ENCODE data around the gene PMVK.

The PMVK gene

DNA sequence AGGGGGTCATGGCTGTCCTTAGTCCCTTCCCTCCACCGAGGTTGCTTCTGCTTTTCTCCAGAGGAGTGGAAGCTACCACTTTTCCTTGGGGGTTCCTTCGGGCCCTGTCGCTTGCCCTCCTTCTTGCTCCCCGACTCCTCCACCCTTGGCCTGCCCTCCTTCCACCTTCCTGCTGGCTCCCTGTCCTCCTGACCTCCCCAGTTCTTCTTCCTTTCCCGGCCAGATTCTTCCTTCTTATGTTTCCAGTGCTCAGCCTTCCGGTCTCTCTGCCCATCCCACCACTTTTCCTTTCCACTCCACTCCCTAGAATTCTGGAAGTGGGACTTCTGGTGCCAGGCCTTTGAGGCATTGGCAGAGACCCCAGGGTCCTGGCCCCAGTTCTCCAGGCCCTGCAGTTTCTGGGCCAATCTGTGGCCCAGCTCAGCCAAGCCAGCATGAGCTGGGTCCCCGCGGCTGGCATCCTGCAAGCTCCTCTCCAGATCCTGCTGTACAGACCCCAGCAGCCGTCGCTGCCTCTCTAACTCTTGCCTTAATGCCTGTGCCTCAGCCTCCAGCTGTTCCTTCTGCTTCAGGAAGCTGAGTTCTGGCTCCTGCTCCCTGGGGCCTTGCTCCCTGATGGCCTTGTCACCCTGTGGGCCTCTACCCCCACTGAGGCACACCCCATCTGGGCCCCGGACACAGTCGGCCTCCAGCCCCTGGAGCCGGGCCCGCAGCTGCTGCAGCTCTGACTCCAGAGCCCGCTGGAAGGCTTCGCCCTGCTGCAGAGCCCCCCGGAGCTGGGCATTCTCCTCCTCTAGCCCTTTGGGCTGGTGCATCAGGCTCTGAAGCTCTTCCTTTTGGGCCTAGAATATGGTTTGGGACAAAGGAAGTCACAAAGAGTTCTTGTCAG, 9.7 kb upstream of the PMVK start:
- DNase-seq (ENCODE audit: low spot score): no peak

GRCh38 chr1:154945160-154945961, 8.8 kb upstream of the PMVK start:
- DNase-seq (ENCODE audit: low spot score): no peak

DNA sequence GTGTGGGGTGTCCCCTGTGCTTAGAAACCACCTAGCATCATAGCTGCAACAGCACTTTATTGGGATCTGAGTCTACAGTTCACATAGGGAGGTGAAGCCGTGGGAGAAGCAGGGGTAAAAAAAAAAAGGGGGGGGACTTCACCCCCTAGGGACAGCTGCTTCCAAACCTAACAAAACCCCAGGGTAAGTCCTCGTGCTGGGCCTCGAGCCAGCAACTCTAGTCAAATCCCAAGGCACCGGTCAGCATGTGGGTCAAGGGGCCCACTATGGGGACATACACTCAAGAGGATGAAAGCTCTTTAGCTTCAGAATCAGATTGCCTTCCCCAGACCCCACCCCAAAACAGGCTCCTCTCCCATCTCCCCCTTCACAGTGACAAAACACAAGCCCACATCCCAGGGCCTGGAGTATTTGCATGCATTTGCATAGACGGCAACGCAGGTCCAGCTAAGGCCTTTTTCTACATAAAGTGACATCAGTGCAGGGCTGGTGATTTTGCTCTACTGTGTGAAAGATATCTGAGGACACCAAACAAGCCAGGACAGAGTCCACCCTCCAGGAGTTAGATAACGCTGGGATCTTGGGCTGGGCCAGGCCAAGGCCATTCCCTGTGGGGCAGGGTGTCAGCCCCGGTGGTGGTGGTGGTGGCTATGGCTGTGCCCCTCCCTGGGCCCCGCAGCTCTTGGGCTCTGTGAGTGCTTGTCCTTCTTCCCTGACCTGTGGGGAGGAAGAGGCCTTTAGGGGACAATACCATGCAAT, 8.1 kb upstream of the PMVK start:
- no peak for DNase-seq (ENCODE audit: low spot score)

- peak; percentile 76 for DNase-seq (ENCODE audit: low spot score)
Observed at GRCh38 chr1:154943649-154944400, 7.3 kb upstream of the PMVK start.

- DNase-seq (ENCODE audit: low spot score): peak; percentile 33
Observed at GRCh38 chr1:154941333-154942013, 5.0 kb upstream of the PMVK start.

DNA sequence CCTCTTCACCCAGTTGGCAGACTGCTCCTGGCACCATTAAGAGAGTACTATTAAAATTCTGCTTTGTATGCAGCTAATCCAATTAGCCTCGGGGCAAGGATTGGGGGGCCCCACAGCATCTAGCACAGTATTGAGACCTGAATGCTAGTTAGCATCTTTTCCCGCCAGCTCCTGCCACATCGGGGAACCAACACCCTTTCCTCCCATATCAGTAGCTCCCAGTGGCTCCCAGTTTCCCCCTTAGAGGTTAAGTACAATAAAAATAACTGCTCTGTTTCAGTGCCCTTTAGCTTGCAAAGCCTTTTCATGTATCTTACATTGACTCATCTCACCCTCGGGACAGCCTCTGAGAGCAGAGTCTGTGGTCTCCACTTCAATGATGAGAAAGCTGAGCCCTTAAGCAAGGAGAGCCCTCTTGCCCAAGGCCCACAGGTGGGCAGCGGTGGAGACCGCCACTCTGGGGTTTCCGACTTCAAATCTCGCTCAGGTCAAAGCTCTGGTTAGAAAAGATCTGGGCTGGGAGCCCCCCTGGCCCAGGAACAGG, 4.2 kb upstream of the PMVK start:
- no peak for DNase-seq (ENCODE audit: low spot score)

DNA sequence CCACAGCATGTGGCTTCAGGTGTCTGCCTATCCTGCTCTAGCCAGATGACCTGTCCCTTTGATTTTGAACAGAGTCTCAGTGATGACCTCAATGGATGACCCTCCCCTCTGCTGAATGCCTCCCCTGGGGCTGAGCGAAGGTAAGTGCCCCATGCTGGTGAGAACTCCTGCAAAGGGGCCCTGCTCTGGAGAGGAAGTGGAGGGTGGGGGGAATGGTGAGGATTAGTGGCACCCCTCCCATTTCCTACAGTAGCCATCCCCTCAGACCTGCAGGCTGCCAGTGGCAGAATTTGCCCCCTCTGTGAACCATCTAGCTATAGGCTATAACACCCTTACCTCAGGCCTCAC, 3.7 kb upstream of the PMVK start:
- DNase-seq (ENCODE audit: low spot score): no peak

DNA sequence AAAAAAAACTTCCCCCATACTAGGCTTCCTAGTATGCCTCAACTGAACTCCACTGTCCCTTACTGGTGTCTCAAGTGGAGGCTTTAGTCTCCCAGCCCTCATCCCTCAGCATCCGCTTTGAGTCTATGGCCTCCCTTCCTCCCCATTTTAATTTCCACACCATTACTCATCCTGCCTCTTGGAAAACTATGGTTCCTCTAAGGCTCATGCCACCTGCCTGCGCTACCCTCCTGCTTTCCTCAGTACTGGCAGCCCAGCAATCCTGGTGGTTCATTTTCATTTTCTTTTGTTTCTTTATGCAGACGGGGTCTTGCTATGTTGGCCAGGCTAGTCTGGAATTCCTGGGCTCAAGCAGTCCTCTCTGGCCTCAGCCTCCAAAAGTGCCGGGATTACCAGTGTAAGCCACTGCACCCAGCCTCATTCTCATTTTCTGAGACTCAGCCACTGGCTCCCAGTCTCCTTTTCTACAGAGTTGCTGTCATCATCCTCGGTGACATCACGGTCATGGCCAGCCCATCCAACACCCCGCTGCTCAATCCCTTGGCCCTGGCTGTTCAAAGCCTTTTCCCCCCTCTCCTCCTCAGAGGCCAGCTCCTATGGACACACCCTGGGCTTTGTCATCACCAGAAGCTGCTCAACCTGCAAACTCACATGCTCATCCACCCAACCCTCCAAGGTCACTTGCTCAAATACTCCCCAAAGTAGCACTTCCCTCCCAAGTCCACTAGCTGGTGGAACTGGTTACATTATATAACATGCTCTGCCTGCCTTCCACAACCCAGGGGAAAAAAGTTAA, 2.3 kb upstream of the PMVK start:
- DNase-seq (ENCODE audit: low spot score): no peak

DNA sequence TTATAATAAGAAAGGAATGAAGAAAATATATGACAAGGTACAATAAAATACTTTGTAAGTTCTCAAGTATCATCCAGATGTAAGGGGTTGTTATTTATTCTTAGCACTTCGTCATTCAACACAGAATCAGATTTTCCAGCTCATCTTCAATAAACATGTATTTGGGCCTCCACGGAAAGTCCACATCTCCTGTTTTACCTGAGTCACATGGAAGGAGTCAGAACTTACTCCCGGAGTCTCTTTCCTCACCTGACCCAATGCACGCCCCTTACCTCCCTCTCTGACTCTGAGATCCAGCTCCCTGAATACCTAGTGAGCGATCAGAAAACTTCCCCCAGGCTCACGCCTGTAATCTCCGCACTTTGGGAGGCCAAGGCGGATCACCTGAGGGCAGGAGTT, 1.5 kb upstream of the PMVK start:
- DNase-seq (ENCODE audit: low spot score): no peak

GRCh38 chr1:154937085-154937987, 817 bp upstream of the PMVK start:
- peak; percentile 87 for DNase-seq (ENCODE audit: low spot score)

GRCh38 chr1:154935749-154936554, 567 bp downstream of the PMVK start:
- DNase-seq (ENCODE audit: low spot score): no peak

- no peak for DNase-seq (ENCODE audit: low spot score)
Observed at GRCh38 chr1:154934358-154934948, 2.1 kb downstream of the PMVK start.

- peak; percentile 52 for DNase-seq (ENCODE audit: low spot score)
Observed at GRCh38 chr1:154931940-154932487, 4.5 kb downstream of the PMVK start.

DNA sequence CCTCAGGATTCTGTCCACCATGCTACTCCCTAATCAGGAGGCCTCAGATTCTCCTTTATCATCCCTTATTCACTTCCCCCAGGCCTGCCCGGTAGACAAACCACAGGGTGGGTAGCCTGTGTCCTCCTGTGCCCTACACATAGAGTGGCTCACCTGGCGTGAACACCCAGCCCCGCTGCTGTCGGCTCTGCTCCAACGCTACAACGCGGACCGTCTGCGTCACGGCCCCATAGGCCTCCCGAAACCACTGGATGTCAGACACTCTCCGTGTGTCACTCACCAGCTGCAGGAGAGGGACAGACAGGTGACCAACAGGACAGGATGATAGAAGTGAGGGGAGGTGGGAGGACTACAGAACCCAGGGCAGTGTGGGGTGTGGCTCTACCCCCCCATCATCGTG, 10.3 kb downstream of the PMVK start:
- no peak for DNase-seq (ENCODE audit: low spot score)

GRCh38 chr1:154925335-154926170, 11.0 kb downstream of the PMVK start:
- no peak for DNase-seq (ENCODE audit: low spot score)

GRCh38 chr1:154923695-154924094, 12.8 kb downstream of the PMVK start:
- DNase-seq (ENCODE audit: low spot score): no peak

DNA sequence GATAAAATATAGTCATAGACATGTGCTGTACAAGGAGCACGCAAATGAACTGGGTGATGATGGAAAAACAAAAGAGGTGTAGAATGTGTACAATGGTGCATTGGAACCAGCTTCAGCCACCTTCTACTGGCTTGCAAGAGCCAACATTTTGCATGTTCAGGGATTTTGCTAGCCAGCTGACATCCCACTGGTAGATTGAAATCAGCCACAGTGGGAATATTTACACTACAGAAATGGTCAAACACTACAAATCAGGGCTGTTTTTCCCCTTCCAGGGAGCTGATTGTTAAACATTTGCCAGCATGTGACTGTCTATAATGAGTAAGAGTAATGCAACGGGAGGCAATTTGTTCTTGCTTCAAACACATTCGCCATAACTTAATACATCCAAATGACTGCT, 23.2 kb downstream of the PMVK start:
- DNase-seq (ENCODE audit: low spot score): no peak
